Suprapubic skin (tissue), 4 donors: ENCODE measurements around the gene PLD5.
"Not testable (repeated sequence)": the region's sequence is repeated elsewhere in the genome, so short reads cannot be mapped to it uniquely, and the experiment has no call there.

Source experiments
- CTCF ChIP-seq, 2 donors: fragments of 200-600 bp in 1 of 2; fragments of 450-650 bp in 1 of 2; sonication (generic) in 1 of 2; IDR thresholded peaks; one replicate each; pipeline ENCODE4 v1.5.1; 2016 to 2019; ENCODE audit warnings: antibody characterized with exemption in 2 of 2, mild to moderate bottlenecking in 1 of 2, moderate library complexity in 1 of 2
- EP300 ChIP-seq: sonication (generic); formaldehyde crosslinking; IDR thresholded peaks from one replicate; pipeline ENCODE4 v1.6.1; 2017; ENCODE audit warnings: antibody characterized with exemption
- POLR2A ChIP-seq, 2 donors: fragments of 450-650 bp; IDR thresholded peaks; one replicate each; pipeline ENCODE4 v1.6.1; 2017; ENCODE audit warnings: antibody characterized with exemption in 2 of 2, mild to moderate bottlenecking in 2 of 2, moderate library complexity in 2 of 2
- POLR2AphosphoS5 ChIP-seq, 3 donors: sonication (generic); formaldehyde crosslinking; IDR thresholded peaks; one replicate each; pipeline ENCODE4 v1.6.1; 2017; ENCODE audit warnings: antibody characterized with exemption in 3 of 3

- not testable (repeated sequence) for TF ChIP-seq CTCF (IDR thresholded peaks at IDR 0.05); POLR2A (IDR thresholded peaks at IDR 0.05); EP300; POLR2AphosphoS5 (IDR thresholded peaks at IDR 0.05)
Measured at GRCh38 chr1:242308681-242309080, 215.8 kb downstream of the PLD5 start.
